Thyroid gland (tissue), 4 donors: ENCODE data around the gene MUC6.

Experiments used
- CTCF ChIP-seq, 6 experiments: fragments of 200-600 bp in 3 of 6; fragments of 450-650 bp in 3 of 6; sonication (generic) in 3 of 6; IDR thresholded peaks; one replicate each; pipeline ENCODE4 v1.5.1; 2016 to 2019; ENCODE audit warnings: antibody characterized with exemption in 6 of 6, mild to moderate bottlenecking in 2 of 6, inconsistent platforms in 1 of 6, moderate library complexity in 1 of 6
- POLR2A ChIP-seq, 2 donors: fragments of 450-650 bp; IDR thresholded peaks; one replicate each; pipeline ENCODE4 v1.6.1; 2017; ENCODE audit warnings: antibody characterized with exemption in 2 of 2, mild to moderate bottlenecking in 2 of 2, moderate library complexity in 1 of 2

- TF ChIP-seq CTCF (IDR thresholded peaks at IDR 0.05) (no peak), POLR2A (IDR thresholded peaks at IDR 0.05) (no peak)
Measured at GRCh38 chr11:1022411-1022810, 14.1 kb downstream of the MUC6 start.
